IMR-90 (cell line): ENCODE measurements around the gene TREML2. TPM values are rescaled to one million over a fixed set of nuclear protein-coding genes. Genes with fewer than 3 reads are reported as not detected.

Source experiments
- ATAC-seq: fragments of 200-7000 bp; cut with Tn5 transposase; 2 replicates; pipeline ENCODE4 v1.9.1; 2020; ENCODE audit warnings: low read depth, mild to moderate bottlenecking, moderate library complexity
- BruUV-seq: library from RNA; stranded (reverse); fragments of 400-500 nt; replicated peaks from 2 replicates; lab custom pipeline; 2021; lab: Mats Ljungman, UMichigan
- CTCF ChIA-PET: fragments of 300-600 bp; formaldehyde crosslinking; extraction: SDS; loops from one replicate; lab custom pipeline; 2021; ENCODE audit warnings: antibody characterized with exemption; lab: Yijun Ruan, JAX
- POLR2A ChIA-PET: fragments of 300-600 bp; sonication (Branson Sonifier 250); formaldehyde crosslinking; loops from one replicate; lab custom pipeline; 2022; ENCODE audit warnings: antibody characterized with exemption; ENCODE audit not compliant: unreplicated experiment; lab: Charles Lee
- DNase-seq: peaks from one replicate; pipeline ENCODE4 v3.0.0; 2013
- H2AFZ ChIP-seq: replicated peaks from 2 replicates; pipeline ENCODE3; 2013; ENCODE audit warnings: low read length, mild to moderate bottlenecking; ENCODE audit not compliant: poor library complexity
- H2AK5ac ChIP-seq: 2 replicates; pipeline ENCODE4 v1.6.1; 2013; ENCODE audit warnings: low read depth, low read length, inconsistent platforms
- H2AK9ac ChIP-seq: replicated peaks from 2 replicates; pipeline ENCODE3; 2013; ENCODE audit warnings: mild to moderate bottlenecking, low read depth, low read length, moderate library complexity; ENCODE audit not compliant: poor library complexity
- H2BK120ac ChIP-seq: 2 replicates; pipeline ENCODE4 v1.6.1; 2013; ENCODE audit warnings: low read depth, low read length, inconsistent platforms
- H2BK15ac ChIP-seq: 3 replicates; pipeline ENCODE4 v1.6.1; 2013; ENCODE audit warnings: low read depth, low read length, inconsistent platforms
- H2BK20ac ChIP-seq: 2 replicates; pipeline ENCODE4 v1.6.1; 2013; ENCODE audit warnings: low read depth, mild to moderate bottlenecking, inconsistent platforms, low read length, moderate library complexity
- H2BK5ac ChIP-seq: 2 replicates; pipeline ENCODE4 v1.6.1; 2013; ENCODE audit warnings: mild to moderate bottlenecking, low read depth, low read length, inconsistent platforms; ENCODE audit not compliant: poor library complexity, severe bottlenecking
- H3K14ac ChIP-seq: replicated peaks from 2 replicates; pipeline ENCODE4 v1.6.1; 2013; ENCODE audit warnings: low read depth, low read length, inconsistent platforms
- H3K18ac ChIP-seq: 2 replicates; pipeline ENCODE4 v1.6.1; 2013; ENCODE audit warnings: low read depth, low read length, control low read depth
- H3K23ac ChIP-seq: 2 replicates; pipeline ENCODE4 v1.6.1; 2013; ENCODE audit warnings: low read depth, low read length, inconsistent platforms
- H3K27ac ChIP-seq: 2 replicates; pipeline ENCODE4 v1.5.1; 2013; ENCODE audit warnings: mild to moderate bottlenecking, control low read depth, low read length; ENCODE audit not compliant: insufficient read depth
- H3K27me3 ChIP-seq: 2 replicates; pipeline ENCODE4 v1.6.1; 2013; ENCODE audit warnings: low read length; ENCODE audit not compliant: control insufficient read depth, insufficient read depth
- H3K36me3 ChIP-seq: 2 replicates; pipeline ENCODE4 v1.6.1; 2013; ENCODE audit warnings: low read length, mixed read lengths; ENCODE audit not compliant: control insufficient read depth, insufficient read depth
- H3K4ac ChIP-seq: 2 replicates; pipeline ENCODE4 v1.6.1; 2013; ENCODE audit warnings: low read depth, low read length, inconsistent platforms
- H3K4me1 ChIP-seq: 2 replicates; pipeline ENCODE4 v1.6.1; 2013; ENCODE audit warnings: low read length, mixed read lengths; ENCODE audit not compliant: control insufficient read depth, insufficient read depth
- H3K4me2 ChIP-seq: 2 replicates; pipeline ENCODE4 v1.6.1; 2013; ENCODE audit warnings: low read depth, mild to moderate bottlenecking, control low read depth, low read length, moderate library complexity
- H3K4me3 ChIP-seq: 2 replicates; pipeline ENCODE4 v1.5.1; 2013; ENCODE audit warnings: low read depth, mild to moderate bottlenecking, control low read depth, low read length, moderate library complexity; ENCODE audit not compliant: insufficient read depth
- H3K56ac ChIP-seq: 2 replicates; pipeline ENCODE4 v1.6.1; 2013; ENCODE audit warnings: low read length, inconsistent platforms; ENCODE audit not compliant: insufficient read depth; ENCODE audit errors: extremely low read depth
- H3K79me1 ChIP-seq, 2 experiments: 2 replicates each; pipeline ENCODE4 v1.6.1; 2013; ENCODE audit warnings: low read length in 2 of 2, inconsistent platforms in 1 of 2, low read depth in 1 of 2
- H3K9ac ChIP-seq: 2 replicates; pipeline ENCODE4 v1.6.1; 2013; ENCODE audit warnings: low read depth, low read length, control low read depth
- H3K9me1 ChIP-seq: 2 replicates; pipeline ENCODE4 v1.6.1; 2013; ENCODE audit warnings: low read length, inconsistent platforms; ENCODE audit not compliant: insufficient read depth
- H3K9me3 ChIP-seq: 2 replicates; pipeline ENCODE4 v1.6.1; 2013; ENCODE audit warnings: low read length; ENCODE audit not compliant: control insufficient read depth, insufficient read depth
- H4K20me1 ChIP-seq: 2 replicates; pipeline ENCODE4 v1.6.1; 2013; ENCODE audit warnings: low read length, inconsistent platforms; ENCODE audit not compliant: insufficient read depth
- H4K5ac ChIP-seq: 2 replicates; pipeline ENCODE4 v1.6.1; 2013; ENCODE audit warnings: mild to moderate bottlenecking, low read depth, low read length, control low read depth
- H4K8ac ChIP-seq, 2 experiments: 2 replicates each; pipeline ENCODE4 v1.6.1; 2013; ENCODE audit warnings: low read depth in 2 of 2, low read length in 2 of 2, control low read depth in 1 of 2, inconsistent platforms in 1 of 2
- H4K91ac ChIP-seq: 2 replicates; pipeline ENCODE4 v1.6.1; 2013; ENCODE audit warnings: low read depth, low read length, inconsistent platforms; ENCODE audit not compliant: insufficient read depth
- BHLHE40 ChIP-seq: fragments of 150-350 bp; IDR thresholded peaks from 2 replicates; pipeline ENCODE4 v1.6.1; 2016; ENCODE audit warnings: mild to moderate bottlenecking, low read depth, low read length
- CEBPB ChIP-seq: IDR thresholded peaks from 2 replicates; pipeline ENCODE4 v1.6.1; 2012; ENCODE audit warnings: low read depth, low read length, improper control_type of control experiment
- CHD1 ChIP-seq: IDR thresholded peaks from 2 replicates; pipeline ENCODE4 v1.6.1; 2012; ENCODE audit warnings: low read depth, low read length, improper control_type of control experiment
- FOS ChIP-seq: fragments of 150-350 bp; IDR thresholded peaks from 2 replicates; pipeline ENCODE4 v1.6.1; 2016; ENCODE audit warnings: low read depth, low read length
- MAFK ChIP-seq: IDR thresholded peaks from 2 replicates; pipeline ENCODE4 v1.6.1; 2012; ENCODE audit warnings: low read depth, low read length, improper control_type of control experiment
- MAZ ChIP-seq: IDR thresholded peaks from 2 replicates; pipeline ENCODE4 v1.6.1; 2012; ENCODE audit warnings: low read depth, mild to moderate bottlenecking, low read length, improper control_type of control experiment, moderate library complexity, borderline replicate concordance
- MXI1 ChIP-seq: IDR thresholded peaks from 2 replicates; pipeline ENCODE4 v1.6.1; 2012; ENCODE audit warnings: low read depth, mild to moderate bottlenecking, low read length, moderate library complexity, borderline replicate concordance
- NFE2L2 ChIP-seq: fragments of 150-350 bp; IDR thresholded peaks from 2 replicates; pipeline ENCODE4 v1.6.1; 2016; ENCODE audit warnings: low read depth, mild to moderate bottlenecking, low read length
- POLR2A ChIP-seq: IDR thresholded peaks from 2 replicates; pipeline ENCODE4 v1.6.1; 2012; ENCODE audit warnings: mild to moderate bottlenecking, low read depth, low read length
- RAD21 ChIP-seq: IDR thresholded peaks from 2 replicates; pipeline ENCODE4 v1.6.1; 2012; ENCODE audit warnings: low read length, improper control_type of control experiment
- RCOR1 ChIP-seq: IDR thresholded peaks from 2 replicates; pipeline ENCODE4 v1.6.1; 2012; ENCODE audit warnings: mild to moderate bottlenecking, low read length, improper control_type of control experiment; ENCODE audit not compliant: insufficient replicate concordance
- RFX5 ChIP-seq: IDR thresholded peaks from 2 replicates; pipeline ENCODE4 v1.8.0; 2012; ENCODE audit warnings: low read depth, mild to moderate bottlenecking, low read length, moderate library complexity
- SMC3 ChIP-seq: fragments of 150-350 bp; IDR thresholded peaks from 2 replicates; pipeline ENCODE4 v1.6.1; 2016; ENCODE audit warnings: low read depth, mild to moderate bottlenecking, antibody characterized with exemption, low read length, moderate library complexity
- USF2 ChIP-seq: fragments of 150-350 bp; IDR thresholded peaks from 2 replicates; pipeline ENCODE4 v1.6.1; 2017; ENCODE audit warnings: mild to moderate bottlenecking, antibody characterized with exemption, low read length, low read depth
- WGBS, 2 experiments: methylation state at CpG; one replicate each; pipeline versions ENCODE4 v1.1.5 to v1.1.7; 2013; ENCODE audit warnings: missing lambda C conversion rate in 2 of 2; ENCODE audit not compliant: insufficient read length in 1 of 2; ENCODE audit errors: extremely low coverage in 2 of 2; 5-methylcytosine and 5-hydroxymethylcytosine counted together
- dilution Hi-C: fragments of 300-500 bp; cut with HindIII; formaldehyde crosslinking; loops from one replicate; pipeline ENCODE4 v1.14.3; 2018; ENCODE audit warnings: low sequenced_read_pairs; ENCODE audit not compliant: unreplicated experiment
- in situ Hi-C: fragments of 300-500 bp; cut with MboI; formaldehyde crosslinking; loops from 3 replicates; pipeline ENCODE4 v1.14.3; 2019; ENCODE audit warnings: low sequenced_read_pairs, inconsistent platforms, mixed read lengths
- intact Hi-C: fragments of 100-400 bp; cut with micrococcal nuclease; formaldehyde crosslinking; loops from 2 replicates; pipeline ENCODE4 v1.10.0; 2022
- polyA plus RNA-seq, 3 experiments: library from polyadenylated mRNA; depleted of rRNA; stranded (reverse); fragments of >200 nt; gene quantifications; 2 replicates each; pipeline ENCODE4 v1.2.3, GENCODE V29; 2012; ENCODE audit warnings: low replicate concordance in 1 of 3
- total RNA-seq: library from RNA; depleted of rRNA; stranded (reverse); fragments of >200 nt; gene quantifications from 2 replicates; pipeline ENCODE4 v1.2.3, GENCODE V29; 2012
- TF ChIP-seq, protein P1 (sequence below): fragments of 150-350 bp; IDR thresholded peaks from 2 replicates; pipeline ENCODE4 v1.6.1; 2016; ENCODE audit warnings: low read depth, mild to moderate bottlenecking, low read length, moderate library complexity, borderline replicate concordance
- TF ChIP-seq, protein P2 (sequence below): conservative IDR thresholded peaks from 2 replicates; pipeline ENCODE4 v1.5.1; 2012; ENCODE audit warnings: mild to moderate bottlenecking, low read depth, low read length, improper control_type of control experiment

Gene TREML2
- total and polyA plus RNA-seq, 2 of the 4 experiments (the other 2 are of a cell fraction), result not detected

- Histone ChIP-seq H3K36me3 (no peaks in the 10 kb centered on the region), H2BK120ac (no peak overlapping the region), H3K4ac (no peak overlapping the region), H4K91ac (no peak overlapping the region), H3K4me3 (no peak overlapping the region), H3K23ac (no peak overlapping the region), H3K18ac (no peak overlapping the region), H4K8ac (no peak overlapping the region), H3K9me1 (no peaks in the 10 kb centered on the region), H2BK20ac (no peak overlapping the region), H3K56ac (no peak overlapping the region), H3K4me1 (no peaks in the 10 kb centered on the region), H3K9ac (no peak overlapping the region), H3K9me3 (peaks cover 3% of the 10 kb centered on the region), H3K27ac (no peak overlapping the region), H3K14ac (no peak overlapping the region), H3K79me1 (no peaks in the 10 kb centered on the region), H4K5ac (no peak overlapping the region), H2BK15ac (no peak overlapping the region), H2AK9ac (no peak overlapping the region), H3K4me2 (no peak overlapping the region), H2AK5ac (no peak overlapping the region), H2AFZ (no peak overlapping the region), H3K27me3 (peaks cover 12% of the 10 kb centered on the region), H2BK5ac (no peak overlapping the region), H4K20me1 (no peaks in the 10 kb centered on the region)
- DNase-seq, result no peak
- no TSS peak for BruUV-seq
- in situ Hi-C loops (no loop called here), dilution Hi-C loops (no loop called here), intact Hi-C loops (no loop called here)
- ChIA-PET POLR2A (no interaction called here), CTCF (no interaction called here)
- no peak for TF ChIP-seq SMC3
- no peak for TF ChIP-seq RAD21
- no peak for TF ChIP-seq BHLHE40
- no peak for TF ChIP-seq FOS
- TF ChIP-seq RCOR1, result no peak
- TF ChIP-seq RFX5, result no peak
- TF ChIP-seq CEBPB, result no peak
- no peak for TF ChIP-seq MAZ
- TF ChIP-seq MXI1, result no peak
- TF ChIP-seq, protein P1, sequence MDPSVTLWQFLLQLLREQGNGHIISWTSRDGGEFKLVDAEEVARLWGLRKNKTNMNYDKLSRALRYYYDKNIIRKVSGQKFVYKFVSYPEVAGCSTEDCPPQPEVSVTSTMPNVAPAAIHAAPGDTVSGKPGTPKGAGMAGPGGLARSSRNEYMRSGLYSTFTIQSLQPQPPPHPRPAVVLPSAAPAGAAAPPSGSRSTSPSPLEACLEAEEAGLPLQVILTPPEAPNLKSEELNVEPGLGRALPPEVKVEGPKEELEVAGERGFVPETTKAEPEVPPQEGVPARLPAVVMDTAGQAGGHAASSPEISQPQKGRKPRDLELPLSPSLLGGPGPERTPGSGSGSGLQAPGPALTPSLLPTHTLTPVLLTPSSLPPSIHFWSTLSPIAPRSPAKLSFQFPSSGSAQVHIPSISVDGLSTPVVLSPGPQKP, result no peak
- no peak for TF ChIP-seq MAFK
- no peak for TF ChIP-seq POLR2A
- no peak for TF ChIP-seq NFE2L2
- TF ChIP-seq USF2, result no peak
- no peak for TF ChIP-seq CHD1
- TF ChIP-seq, protein P2, sequence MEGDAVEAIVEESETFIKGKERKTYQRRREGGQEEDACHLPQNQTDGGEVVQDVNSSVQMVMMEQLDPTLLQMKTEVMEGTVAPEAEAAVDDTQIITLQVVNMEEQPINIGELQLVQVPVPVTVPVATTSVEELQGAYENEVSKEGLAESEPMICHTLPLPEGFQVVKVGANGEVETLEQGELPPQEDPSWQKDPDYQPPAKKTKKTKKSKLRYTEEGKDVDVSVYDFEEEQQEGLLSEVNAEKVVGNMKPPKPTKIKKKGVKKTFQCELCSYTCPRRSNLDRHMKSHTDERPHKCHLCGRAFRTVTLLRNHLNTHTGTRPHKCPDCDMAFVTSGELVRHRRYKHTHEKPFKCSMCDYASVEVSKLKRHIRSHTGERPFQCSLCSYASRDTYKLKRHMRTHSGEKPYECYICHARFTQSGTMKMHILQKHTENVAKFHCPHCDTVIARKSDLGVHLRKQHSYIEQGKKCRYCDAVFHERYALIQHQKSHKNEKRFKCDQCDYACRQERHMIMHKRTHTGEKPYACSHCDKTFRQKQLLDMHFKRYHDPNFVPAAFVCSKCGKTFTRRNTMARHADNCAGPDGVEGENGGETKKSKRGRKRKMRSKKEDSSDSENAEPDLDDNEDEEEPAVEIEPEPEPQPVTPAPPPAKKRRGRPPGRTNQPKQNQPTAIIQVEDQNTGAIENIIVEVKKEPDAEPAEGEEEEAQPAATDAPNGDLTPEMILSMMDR, result no peak
- WGBS, 2 experiments, result 100% methylated on average over 2 of the region's 3 CpGs; no CpG with 5 or more reads in 1 of the 2 experiments
- ATAC-seq, result no peak
Measured at GRCh38 chr6:41194386-41194785, 6.6 kb downstream of the TREML2 start.
